Right ventricle myocardium inferior (tissue), 1 donor: ENCODE results near the gene EMILIN2. TPM values are rescaled to one million over a fixed set of nuclear protein-coding genes. Genes with fewer than 3 reads are reported as not detected.

Experiments
- ATAC-seq: fragments of 200-7000 bp; cut with Tn5 transposase; one replicate; pipeline ENCODE4 v1.9.1; 2020; ENCODE audit warnings: mild to moderate bottlenecking, moderate library complexity
- DNase-seq: peaks from one replicate; pipeline ENCODE4 v3.0.0; 2021; ENCODE audit errors: missing footprints
- intact Hi-C: fragments of 100-400 bp; cut with DNase I; formaldehyde crosslinking; loops from one replicate; pipeline ENCODE4 v1.11.0; 2022
- total RNA-seq: library from RNA; stranded (reverse); fragmentation: NEBNext Ultra II Directional; extraction: Animal tissue kit (Norgen Biotek cat#: 25700); gene quantifications from one replicate; pipeline ENCODE4 v1.2.1, GENCODE V29; 2021
- donor health status: DM: no; HTN: yes; CAD: no; lungs with severe emphysema.

The EMILIN2 gene
- total RNA-seq, 1 donor from 2014 or later = 24.6 TPM

DNA sequence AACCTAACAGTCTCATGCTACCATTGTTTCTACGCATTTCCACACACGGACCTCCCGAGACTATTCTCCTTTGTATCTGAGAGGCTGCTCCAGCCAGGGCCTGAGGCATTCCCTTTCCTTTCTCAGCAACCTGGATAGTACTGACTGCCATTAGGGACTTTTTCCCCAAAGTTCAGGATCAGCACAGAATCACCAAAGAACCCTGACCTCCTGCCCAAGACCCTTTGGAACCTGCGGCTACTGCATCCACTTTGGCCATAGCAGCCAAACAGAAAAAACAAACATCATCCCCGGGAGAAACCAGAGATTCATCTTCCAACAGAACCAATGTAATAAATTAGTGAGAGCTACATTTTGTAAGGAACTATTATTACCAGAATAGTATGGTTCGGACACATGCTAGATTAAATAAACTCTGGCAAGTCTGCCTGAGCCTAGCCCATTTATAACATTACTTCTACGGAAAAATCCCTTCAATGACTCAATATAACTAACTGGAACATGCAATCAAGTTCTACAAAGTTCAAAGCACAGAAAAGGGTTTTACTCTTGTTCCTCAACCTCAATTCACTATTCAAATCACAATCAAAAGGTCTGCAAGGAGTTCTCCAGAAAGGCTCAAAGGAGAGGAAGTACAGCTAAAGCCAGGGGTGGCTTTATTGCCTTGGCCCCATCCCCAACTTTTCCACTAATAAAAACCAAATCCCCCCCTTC is 114.3 kb downstream of the EMILIN2 start:
- no peak for DNase-seq
- ATAC-seq = no peak
- intact Hi-C loops = no loop called here

DNA sequence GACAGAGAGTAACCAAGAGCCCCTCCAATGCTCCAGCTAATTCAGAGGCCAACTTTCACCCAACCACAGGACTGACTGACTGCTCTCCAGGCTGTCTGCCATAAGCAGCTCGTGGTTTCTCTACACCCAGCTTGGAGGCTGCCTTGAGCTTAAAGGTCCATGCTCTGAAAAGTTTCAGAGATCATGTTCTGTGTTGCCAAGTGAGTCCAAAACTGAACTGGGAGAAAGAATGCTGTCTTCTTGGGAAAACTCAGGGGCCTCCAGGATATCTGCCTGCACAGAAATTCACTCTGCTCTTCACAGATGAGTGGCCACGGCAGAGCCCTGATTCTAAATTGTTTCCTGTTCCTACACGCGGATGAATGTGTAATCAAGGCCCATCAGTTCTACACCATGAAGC is 115.0 kb downstream of the EMILIN2 start:
- intact Hi-C loops = loop anchor here (2.0 kb wide), 1 partner anchor 17 kb away; no protein-coding TSS in a partner anchor
- ATAC-seq = peak; percentile 60
- DNase-seq = no peak

DNA sequence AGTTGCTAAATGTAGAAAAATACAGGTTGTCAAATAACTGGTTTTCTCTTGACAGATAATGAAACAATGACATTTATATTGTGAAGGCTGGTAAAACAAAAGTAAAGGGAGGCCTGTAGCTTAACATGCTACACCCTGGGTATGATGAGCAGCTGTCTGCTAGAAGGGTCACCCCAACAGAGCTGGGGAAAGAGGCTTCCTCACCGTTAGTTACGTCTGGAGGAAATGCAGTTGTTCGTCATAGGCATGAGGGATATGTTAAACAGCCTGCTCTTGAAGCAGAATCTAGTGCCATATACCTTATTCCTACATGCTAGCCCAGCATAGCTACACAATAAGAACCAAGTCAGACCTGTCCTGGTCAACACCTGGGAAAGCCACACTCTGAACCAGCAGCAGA is 116.2 kb downstream of the EMILIN2 start:
- intact Hi-C loops = loop anchor here (2.0 kb wide), 1 partner anchor 16 kb away; no protein-coding TSS in a partner anchor
- no peak for DNase-seq
- ATAC-seq = no peak

DNA sequence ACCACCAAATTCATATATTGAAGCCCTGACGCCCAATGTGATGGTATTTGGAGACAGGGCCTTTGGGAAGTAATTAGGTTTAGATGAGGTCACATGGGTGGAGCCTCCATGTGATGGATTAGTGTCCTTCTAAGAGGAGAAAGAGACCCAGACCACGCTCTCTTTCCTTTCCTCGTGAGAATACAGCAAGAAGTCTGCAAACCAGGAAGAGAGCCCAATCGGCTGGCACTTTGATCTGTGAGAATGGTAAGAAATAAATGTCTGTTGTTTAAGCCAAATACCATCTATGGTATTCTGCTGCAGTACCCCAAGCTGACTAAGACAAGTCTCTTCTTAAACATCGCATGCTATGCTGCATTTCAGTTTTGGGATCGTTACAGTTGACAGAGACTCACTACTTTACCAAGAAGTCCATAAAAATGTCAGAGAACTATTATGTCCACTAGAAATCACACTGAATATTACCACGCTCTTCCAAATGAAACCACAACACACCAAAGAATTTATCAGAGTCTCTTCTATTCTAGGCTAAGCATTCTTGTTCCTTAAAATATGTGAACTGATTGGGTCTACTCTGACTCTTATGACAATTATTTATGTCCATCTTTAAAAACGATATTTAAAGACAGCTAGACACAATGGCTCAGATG is 117.7 kb downstream of the EMILIN2 start:
- intact Hi-C loops = no loop called here
- ATAC-seq (no peak), DNase-seq (no peak)

Other genes starting within 250 kb of the EMILIN2 start
- 25.2 TPM for gene SMCHD1, start 191.3 kb upstream of the EMILIN2 start, total RNA-seq
- 9.9 TPM for gene LPIN2, start 166.1 kb downstream of the EMILIN2 start, total RNA-seq